HG02588 (cell line): ENCODE results near the gene OR8G1.
"Not testable (repeated sequence)": the region's sequence is repeated elsewhere in the genome, so short reads cannot be mapped to it uniquely, and the experiment has no call there.

ENCODE experiments used
- ATAC-seq: cut with Tn5 transposase; IDR thresholded peaks from one replicate; pipeline ENCODE4 v1.9.1; 2021; ENCODE audit warnings: mild to moderate bottlenecking, moderate library complexity; ENCODE audit not compliant: unreplicated experiment

OR8G1 gene

GRCh38 chr11:124233376-124233775 is 7.5 kb upstream of the OR8G1 start:
- no peak for ATAC-seq

- ATAC-seq: no peak
Observed at GRCh38 chr11:124238512-124238911, 2.4 kb upstream of the OR8G1 start.

- ATAC-seq: not testable (repeated sequence)
Observed at GRCh38 chr11:124249869-124250268, 9.0 kb downstream of the OR8G1 start.

GRCh38 chr11:124256076-124256475 is 15.2 kb downstream of the OR8G1 start, which contains the start of gene OR8G5:
TSS of gene OR8G5 (plus strand) at chr11:124256376. CDS start at chr11:124264932, 8,556 bp downstream.
- no peak for ATAC-seq

GRCh38 chr11:124265041-124265440 is 24.1 kb downstream of the OR8G1 start:
- not testable (repeated sequence) for ATAC-seq

GRCh38 chr11:124270886-124271285 is 30.0 kb downstream of the OR8G1 start:
- ATAC-seq: not testable (repeated sequence)

GRCh38 chr11:124274000-124274399 is 33.1 kb downstream of the OR8G1 start:
- no peak for ATAC-seq

GRCh38 chr11:124276081-124276480 is 35.2 kb downstream of the OR8G1 start:
- ATAC-seq: no peak

- no peak for ATAC-seq
Observed at GRCh38 chr11:124277207-124277606, 36.3 kb downstream of the OR8G1 start.

- ATAC-seq: no peak
Observed at GRCh38 chr11:124277804-124278203, 36.9 kb downstream of the OR8G1 start.

- ATAC-seq: no peak
Observed at GRCh38 chr11:124278261-124278660, 37.4 kb downstream of the OR8G1 start.

- ATAC-seq: no peak
Observed at GRCh38 chr11:124285610-124286344, 44.9 kb downstream of the OR8G1 start.

- no peak for ATAC-seq
Observed at GRCh38 chr11:124294687-124295086, 53.8 kb downstream of the OR8G1 start.

- no peak for ATAC-seq
Observed at GRCh38 chr11:124296016-124296415, 55.1 kb downstream of the OR8G1 start.

GRCh38 chr11:124297921-124298320 is 57.0 kb downstream of the OR8G1 start:
- ATAC-seq: no peak

- ATAC-seq: no peak
Observed at GRCh38 chr11:124301548-124301947, 60.7 kb downstream of the OR8G1 start.

- no peak for ATAC-seq
Observed at GRCh38 chr11:124302347-124303125, 61.6 kb downstream of the OR8G1 start.
